BJ (cell line): ENCODE measurements around the gene NIT1. TPM values are rescaled to one million over a fixed set of nuclear protein-coding genes. Genes with fewer than 3 reads are reported as not detected.

Source experiments
- CTCF ChIA-PET: fragments of 350-600 bp; formaldehyde crosslinking; extraction: SDS; loops from one replicate; lab custom pipeline; 2021; ENCODE audit warnings: antibody characterized with exemption, inconsistent platforms; lab: Yijun Ruan, JAX
- POLR2A ChIA-PET: fragments of 300-600 bp; sonication (Branson Sonifier 250); formaldehyde crosslinking; extraction: SDS; loops from one replicate; lab custom pipeline; 2021; ENCODE audit warnings: antibody characterized with exemption; lab: Charles Lee
- DNase-seq: peaks from one replicate; pipeline ENCODE4 v3.0.0-alpha.2; 2011; ENCODE audit warnings: low read depth
- H3K27me3 ChIP-seq: 2 replicates; pipeline ENCODE4 v1.6.0; 2011; ENCODE audit warnings: low read length; ENCODE audit not compliant: control insufficient read depth, insufficient read depth
- H3K36me3 ChIP-seq: 2 replicates; pipeline ENCODE4 v1.5.1; 2011; ENCODE audit warnings: low read length; ENCODE audit not compliant: control insufficient read depth, insufficient read depth
- H3K4me3 ChIP-seq: 2 replicates; pipeline ENCODE4 v1.5.1; 2011; ENCODE audit warnings: low read depth, mild to moderate bottlenecking, control low read depth, low read length
- polyA plus RNA-seq: library from polyadenylated mRNA; depleted of rRNA; stranded (reverse); fragments of >200 nt; gene quantifications from 2 replicates; pipeline ENCODE4 v1.2.3, GENCODE V29; 2011
- TF ChIP-seq, protein P1 (sequence below): IDR thresholded peaks from 2 replicates; pipeline ENCODE4 v1.5.1; 2011; ENCODE audit warnings: low read depth, mild to moderate bottlenecking, control low read depth, inconsistent platforms, low read length, moderate library complexity; ENCODE audit not compliant: insufficient read depth

NIT1 gene
- polyA plus RNA-seq, 1 experiment = 36.7 TPM

GRCh38 chr1:161119092-161119903 is 1.4 kb downstream of the NIT1 start:
- DNase-seq = no peak
- POLR2A ChIA-PET = no interaction called here
- TF ChIP-seq, protein P1, sequence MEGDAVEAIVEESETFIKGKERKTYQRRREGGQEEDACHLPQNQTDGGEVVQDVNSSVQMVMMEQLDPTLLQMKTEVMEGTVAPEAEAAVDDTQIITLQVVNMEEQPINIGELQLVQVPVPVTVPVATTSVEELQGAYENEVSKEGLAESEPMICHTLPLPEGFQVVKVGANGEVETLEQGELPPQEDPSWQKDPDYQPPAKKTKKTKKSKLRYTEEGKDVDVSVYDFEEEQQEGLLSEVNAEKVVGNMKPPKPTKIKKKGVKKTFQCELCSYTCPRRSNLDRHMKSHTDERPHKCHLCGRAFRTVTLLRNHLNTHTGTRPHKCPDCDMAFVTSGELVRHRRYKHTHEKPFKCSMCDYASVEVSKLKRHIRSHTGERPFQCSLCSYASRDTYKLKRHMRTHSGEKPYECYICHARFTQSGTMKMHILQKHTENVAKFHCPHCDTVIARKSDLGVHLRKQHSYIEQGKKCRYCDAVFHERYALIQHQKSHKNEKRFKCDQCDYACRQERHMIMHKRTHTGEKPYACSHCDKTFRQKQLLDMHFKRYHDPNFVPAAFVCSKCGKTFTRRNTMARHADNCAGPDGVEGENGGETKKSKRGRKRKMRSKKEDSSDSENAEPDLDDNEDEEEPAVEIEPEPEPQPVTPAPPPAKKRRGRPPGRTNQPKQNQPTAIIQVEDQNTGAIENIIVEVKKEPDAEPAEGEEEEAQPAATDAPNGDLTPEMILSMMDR = peak; percentile 48
- Histone ChIP-seq H3K36me3 (peaks cover 21% of the 10 kb centered on the region), H3K4me3 (peak overlapping the region; percentile 65), H3K27me3 (no peaks in the 10 kb centered on the region)
- CTCF ChIA-PET = interaction anchor here (0.9 to 1.0 kb wide), 3 partner anchors 9 to 22 kb away, joined by 3 read pairs; partner anchors contain the start of gene DEDD

GRCh38 chr1:161121042-161121650 is 3.2 kb downstream of the NIT1 start:
- Histone ChIP-seq H3K27me3 (no peaks in the 10 kb centered on the region), H3K36me3 (peaks cover 21% of the 10 kb centered on the region), H3K4me3 (no peak overlapping the region)
- CTCF ChIA-PET = interaction anchor here (1.2 kb wide), 1 partner anchor 17 kb away, joined by 4 read pairs; no protein-coding TSS in a partner anchor
- POLR2A ChIA-PET = no interaction called here
- TF ChIP-seq, protein P1 = no peak
- no peak for DNase-seq

DNA sequence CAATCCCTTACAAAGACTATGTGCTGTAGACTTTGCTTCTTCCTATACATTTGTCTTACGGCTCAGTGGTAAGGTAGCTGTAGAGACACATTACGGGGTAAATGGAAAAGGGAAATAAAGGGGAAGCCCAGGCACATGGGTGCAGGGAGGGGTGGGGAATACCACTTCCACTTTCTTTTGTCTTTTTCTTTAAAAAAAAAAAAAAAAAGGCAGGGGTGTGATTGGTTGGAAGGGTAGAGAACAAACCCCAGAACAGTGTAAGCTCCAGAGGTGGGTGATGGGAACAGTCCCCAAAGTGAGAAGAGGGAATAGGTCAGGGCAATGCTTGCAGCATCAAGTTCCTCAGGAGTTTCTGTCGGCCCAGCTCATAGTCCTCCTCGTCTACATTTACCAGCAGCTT is 3.9 kb downstream of the NIT1 start:
- no peak for DNase-seq
- Histone ChIP-seq H3K27me3 (no peaks in the 10 kb centered on the region), H3K4me3 (no peak overlapping the region), H3K36me3 (peaks cover 21% of the 10 kb centered on the region)
- TF ChIP-seq, protein P1 = no peak
- CTCF ChIA-PET = interaction anchor here (1.2 kb wide), 1 partner anchor 16 kb away, joined by 4 read pairs; no protein-coding TSS in a partner anchor
- POLR2A ChIA-PET = no interaction called here

GRCh38 chr1:161122967-161123366 is 5.1 kb downstream of the NIT1 start:
- no peaks in the 10 kb centered on the region for H3K27me3 ChIP-seq
- no peak overlapping the region for H3K4me3 ChIP-seq
- DNase-seq = no peak
- H3K36me3 ChIP-seq = peaks cover 21% of the 10 kb centered on the region
- POLR2A ChIA-PET = no interaction called here
- CTCF ChIA-PET = no interaction called here
- TF ChIP-seq, protein P1 = no peak

DNA sequence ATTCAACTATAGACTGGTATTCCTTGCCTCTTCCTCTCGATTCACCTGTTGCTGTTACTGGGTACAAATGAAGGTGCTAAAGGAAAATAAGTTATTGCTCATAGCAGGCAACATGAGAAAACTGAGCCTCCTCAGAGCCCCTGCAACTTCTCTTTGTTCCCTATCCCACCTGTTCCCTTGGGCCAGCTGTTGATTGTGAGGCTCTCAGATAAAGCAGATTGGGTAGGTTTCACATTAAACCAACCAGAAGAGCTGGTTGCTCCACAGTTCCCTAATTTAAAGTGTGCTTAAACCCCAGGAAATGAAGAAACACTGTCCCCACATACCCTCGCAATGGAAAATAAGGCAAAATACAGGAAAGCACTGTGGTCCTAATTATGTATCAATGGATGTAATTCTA is 9.7 kb downstream of the NIT1 start:
- peaks cover 14% of the 10 kb centered on the region for H3K36me3 ChIP-seq
- POLR2A ChIA-PET = no interaction called here
- H3K27me3 ChIP-seq = no peaks in the 10 kb centered on the region
- TF ChIP-seq, protein P1 = no peak
- DNase-seq = no peak
- H3K4me3 ChIP-seq = no peak overlapping the region
- CTCF ChIA-PET = interaction anchor here (1.2 to 1.5 kb wide), 3 partner anchors 9 to 29 kb away, joined by 3 to 4 read pairs (median 4); partner anchors contain the start of genes KLHDC9, NIT1 and PFDN2
